CD4-positive, alpha-beta T cell treated with Interleukin-21 for 1 hour (primary cell): ENCODE results near the gene TCF7.

Source experiments
- DNase-seq: peaks from one replicate; pipeline ENCODE4 v3.0.0-alpha.2; 2020

The TCF7 gene

GRCh38 chr5:134184155-134185135, 70.0 kb downstream of the TCF7 start:
- peak; percentile 82 for DNase-seq

GRCh38 chr5:134188092-134188491, 73.6 kb downstream of the TCF7 start:
- no peak for DNase-seq

- DNase-seq: no peak
Measured at GRCh38 chr5:134189031-134189430, 74.5 kb downstream of the TCF7 start.

GRCh38 chr5:134195666-134196065, 81.2 kb downstream of the TCF7 start:
- DNase-seq: no peak
